ENCODE results near the gene FAM76A.

DNA sequence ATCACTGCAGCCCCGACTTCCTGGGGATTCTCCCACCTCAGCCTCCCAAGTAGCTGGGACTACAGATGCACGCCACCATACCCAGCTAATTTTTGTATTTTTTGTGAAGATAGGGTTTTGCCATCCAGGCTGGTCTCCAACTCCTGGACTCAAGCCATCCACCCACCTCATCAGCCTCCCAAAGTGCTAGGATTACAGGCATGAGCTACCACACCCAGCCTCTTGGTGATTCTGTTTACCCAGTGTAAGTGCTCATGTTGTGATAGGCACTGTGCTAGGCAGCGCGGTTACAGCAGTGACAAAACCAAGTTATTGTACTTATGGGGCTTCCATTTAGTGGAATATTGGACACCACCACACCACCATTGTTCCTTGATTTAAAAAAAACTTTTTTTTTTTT is 37.6 kb downstream of the FAM76A start:
- no peak for TF ChIP-seq POLR2AphosphoS5 (IDR thresholded peaks at IDR 0.05)
- TF ChIP-seq, protein P1, sequence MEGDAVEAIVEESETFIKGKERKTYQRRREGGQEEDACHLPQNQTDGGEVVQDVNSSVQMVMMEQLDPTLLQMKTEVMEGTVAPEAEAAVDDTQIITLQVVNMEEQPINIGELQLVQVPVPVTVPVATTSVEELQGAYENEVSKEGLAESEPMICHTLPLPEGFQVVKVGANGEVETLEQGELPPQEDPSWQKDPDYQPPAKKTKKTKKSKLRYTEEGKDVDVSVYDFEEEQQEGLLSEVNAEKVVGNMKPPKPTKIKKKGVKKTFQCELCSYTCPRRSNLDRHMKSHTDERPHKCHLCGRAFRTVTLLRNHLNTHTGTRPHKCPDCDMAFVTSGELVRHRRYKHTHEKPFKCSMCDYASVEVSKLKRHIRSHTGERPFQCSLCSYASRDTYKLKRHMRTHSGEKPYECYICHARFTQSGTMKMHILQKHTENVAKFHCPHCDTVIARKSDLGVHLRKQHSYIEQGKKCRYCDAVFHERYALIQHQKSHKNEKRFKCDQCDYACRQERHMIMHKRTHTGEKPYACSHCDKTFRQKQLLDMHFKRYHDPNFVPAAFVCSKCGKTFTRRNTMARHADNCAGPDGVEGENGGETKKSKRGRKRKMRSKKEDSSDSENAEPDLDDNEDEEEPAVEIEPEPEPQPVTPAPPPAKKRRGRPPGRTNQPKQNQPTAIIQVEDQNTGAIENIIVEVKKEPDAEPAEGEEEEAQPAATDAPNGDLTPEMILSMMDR (IDR thresholded peaks at IDR 0.05), result no peak

Data from prostate gland (tissue), 2 donors.